HG03097 (cell line): Measurements from ENCODE around the gene TEAD1.

ENCODE experiments used
- ATAC-seq: cut with Tn5 transposase; IDR thresholded peaks from one replicate; pipeline ENCODE4 v1.9.1; 2021; ENCODE audit not compliant: unreplicated experiment, low FRiP score

The TEAD1 gene

GRCh38 chr11:12922418-12922817, 248.2 kb downstream of the TEAD1 start:
- no peak for ATAC-seq

GRCh38 chr11:12922980-12923507, 248.8 kb downstream of the TEAD1 start:
- ATAC-seq: no peak

DNA sequence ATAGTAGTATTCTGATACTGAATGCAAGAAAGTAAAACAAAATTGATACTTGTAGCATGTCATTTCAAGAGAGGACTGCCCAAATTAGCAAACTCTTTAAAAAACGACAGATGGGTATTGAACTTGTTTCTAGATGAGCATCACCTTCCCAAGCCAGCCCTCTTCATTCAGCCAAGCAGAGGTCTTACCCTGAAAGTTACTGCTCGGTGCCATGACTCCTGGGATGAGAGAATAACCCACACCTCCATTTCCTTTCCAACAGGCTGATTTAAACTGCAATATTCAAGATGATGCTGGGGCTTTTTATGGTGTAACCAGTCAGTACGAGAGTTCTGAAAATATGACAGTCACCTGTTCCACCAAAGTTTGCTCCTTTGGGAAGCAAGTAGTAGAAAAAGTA, 250.4 kb downstream of the TEAD1 start:
- no peak for ATAC-seq

GRCh38 chr11:12925520-12925919, 251.3 kb downstream of the TEAD1 start:
- no peak for ATAC-seq

DNA sequence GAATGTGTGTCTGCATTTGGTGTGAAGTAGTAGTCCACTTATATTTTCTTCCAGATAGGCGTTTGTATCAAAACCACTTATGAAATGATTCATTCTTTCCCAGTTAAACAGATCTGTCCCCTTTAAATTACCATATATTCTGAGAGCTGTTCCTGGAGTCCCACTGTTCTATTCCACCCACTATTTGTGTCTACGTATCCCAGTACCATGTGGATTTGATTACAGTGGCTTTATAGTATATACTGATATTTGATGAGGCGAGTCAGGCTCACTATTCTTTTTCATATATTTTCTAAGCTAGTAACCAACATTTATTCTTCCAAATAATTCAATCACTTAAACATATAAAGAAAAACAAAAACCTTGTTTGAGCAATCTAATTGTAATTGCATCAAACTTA, 253.0 kb downstream of the TEAD1 start:
- no peak for ATAC-seq

DNA sequence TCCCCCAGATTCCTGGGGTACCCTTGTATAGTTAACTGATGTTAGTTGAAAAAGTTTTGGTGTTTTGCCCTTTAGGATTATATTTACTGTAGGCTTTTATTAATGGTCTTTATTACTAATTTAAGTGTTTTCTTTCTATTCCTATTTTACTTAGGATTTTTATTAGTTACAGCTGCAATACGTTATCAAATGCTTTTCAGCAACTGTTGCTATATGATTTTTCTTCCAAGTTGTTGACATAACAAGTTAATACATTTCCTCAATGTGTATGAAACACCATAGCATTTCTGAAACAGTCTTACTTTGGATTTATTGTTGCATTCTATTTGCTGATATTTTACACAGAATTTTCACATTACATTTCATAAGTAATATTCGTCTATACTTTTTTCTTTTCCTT, 253.7 kb downstream of the TEAD1 start:
- ATAC-seq: no peak

- ATAC-seq: no peak
Measured at GRCh38 chr11:12930850-12931249, 256.6 kb downstream of the TEAD1 start.

DNA sequence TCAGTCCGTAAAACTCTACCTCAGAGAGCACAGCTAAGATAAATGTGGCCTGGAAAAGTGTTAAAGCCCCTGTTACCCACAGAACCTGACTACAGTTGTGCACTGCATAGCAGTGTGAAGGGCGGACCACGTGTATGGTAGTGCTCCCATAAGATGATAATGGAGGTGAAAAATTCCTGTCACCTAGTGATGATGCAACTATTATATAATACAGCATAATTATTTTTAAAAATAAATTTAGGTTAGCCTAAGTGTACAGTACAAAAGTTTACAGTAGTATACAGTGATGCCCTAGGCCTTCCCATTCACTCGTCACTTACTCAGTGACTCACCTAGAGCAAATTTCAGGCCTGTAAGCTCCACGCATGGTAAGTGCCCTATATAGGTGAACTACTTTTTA, 258.3 kb downstream of the TEAD1 start:
- ATAC-seq: no peak

DNA sequence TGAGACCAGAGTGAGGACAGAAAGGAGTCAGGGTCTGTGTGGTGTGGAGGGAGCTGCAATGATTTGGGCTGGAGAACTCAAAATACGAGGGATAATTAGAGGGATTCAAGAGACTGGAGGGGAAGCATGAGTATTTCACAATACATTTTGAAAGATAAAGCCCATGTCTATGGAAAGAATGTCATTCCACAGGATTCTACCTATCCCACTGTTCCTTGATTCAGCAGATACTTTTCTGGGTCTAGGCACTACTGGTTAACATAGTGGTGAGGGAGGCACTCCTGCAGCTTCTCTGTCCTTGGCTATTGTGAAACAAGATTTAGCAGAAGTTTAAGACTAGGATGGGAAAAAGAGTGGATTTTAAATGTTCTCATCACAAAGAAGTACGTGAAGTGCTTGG, 262.0 kb downstream of the TEAD1 start:
- ATAC-seq: no peak

DNA sequence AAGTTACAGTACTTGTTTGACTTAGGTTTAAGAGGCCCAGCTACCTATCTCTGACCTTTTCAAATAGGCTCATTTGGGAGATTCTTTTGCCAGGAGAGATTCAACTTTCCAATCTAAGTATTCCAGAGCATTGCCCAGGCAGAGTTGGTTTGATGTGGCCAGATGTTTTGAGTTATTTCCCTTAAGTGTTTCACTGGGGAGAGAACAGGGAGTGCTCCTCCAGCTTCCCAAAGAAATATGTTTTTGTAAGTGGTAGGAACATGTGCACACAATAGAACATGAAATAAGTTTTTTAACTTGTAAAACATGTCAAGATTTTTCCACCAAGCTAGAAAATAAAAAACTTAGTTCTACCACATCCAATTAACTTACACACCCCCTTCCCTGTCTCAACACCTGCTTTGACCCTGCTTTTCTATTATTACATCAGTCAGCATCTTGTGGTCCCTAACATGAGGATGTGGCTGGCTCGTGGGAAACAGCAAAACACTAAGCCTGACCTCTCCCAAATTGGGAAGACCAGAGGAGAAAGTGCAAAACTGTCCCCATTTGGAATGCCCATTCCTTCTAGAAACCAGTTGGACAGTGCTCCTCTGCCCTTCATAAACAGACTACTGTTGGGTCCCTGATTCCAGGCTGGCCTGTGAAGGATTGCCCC, 264.5 kb downstream of the TEAD1 start:
- no peak for ATAC-seq

GRCh38 chr11:12941671-12942070, 267.4 kb downstream of the TEAD1 start:
- ATAC-seq: no peak

DNA sequence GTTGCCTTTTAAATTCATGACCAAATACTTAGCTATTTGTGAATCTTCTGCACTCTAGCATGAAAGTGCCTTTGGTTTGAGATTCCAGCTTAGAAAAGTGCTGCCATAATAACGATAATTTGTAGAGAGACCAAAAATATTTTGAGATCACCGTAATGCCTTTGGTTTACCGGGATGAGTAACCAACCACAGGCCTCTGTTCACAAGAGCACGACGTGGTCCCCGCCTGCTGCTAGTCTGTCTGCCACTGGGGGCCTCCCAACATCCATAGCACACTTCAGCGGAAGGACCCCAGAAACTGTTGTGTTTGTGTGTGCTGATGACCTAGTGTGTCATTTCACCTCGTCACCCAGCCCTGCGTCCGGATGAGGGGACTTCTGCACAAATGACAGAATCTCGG, 267.9 kb downstream of the TEAD1 start:
- ATAC-seq: no peak

DNA sequence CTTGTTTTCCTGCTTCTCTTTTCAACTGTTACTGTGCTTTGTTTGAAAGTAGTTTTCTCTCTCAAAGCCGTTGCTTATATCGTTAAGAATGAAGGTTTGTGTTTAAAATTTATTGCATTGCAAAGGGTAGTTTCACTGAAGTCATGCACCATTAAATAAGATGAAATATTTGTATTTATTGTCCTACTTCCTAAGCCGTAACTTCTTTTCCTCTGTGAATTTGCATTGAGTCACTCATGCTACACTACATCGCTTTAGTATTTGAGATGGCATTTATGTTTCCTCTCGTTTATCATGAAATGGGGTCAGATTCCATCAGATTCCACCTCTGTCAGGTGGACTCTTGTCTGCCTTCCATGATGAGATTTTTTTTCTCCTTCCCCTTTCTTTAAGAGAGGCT, 269.1 kb downstream of the TEAD1 start:
- ATAC-seq: no peak

GRCh38 chr11:12944889-12945288, 270.7 kb downstream of the TEAD1 start:
- ATAC-seq: no peak

DNA sequence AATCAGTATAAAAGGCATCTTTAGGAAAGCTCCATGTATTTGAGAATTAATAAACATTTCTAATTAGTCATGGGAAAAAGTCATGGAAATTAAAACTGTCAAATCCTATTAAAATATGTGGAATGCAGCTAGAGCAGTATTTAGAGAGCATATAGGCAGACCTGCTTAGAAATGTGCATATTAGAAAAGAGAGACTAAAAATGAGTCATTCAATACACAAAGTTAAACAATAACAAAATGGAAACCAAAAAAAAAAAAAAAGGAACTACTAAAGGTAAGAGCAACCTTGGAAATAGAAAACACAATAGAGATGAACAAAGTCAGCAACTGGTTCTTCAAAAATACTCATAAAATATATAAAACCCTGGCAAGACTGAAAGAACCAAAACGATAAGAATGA, 275.2 kb downstream of the TEAD1 start:
- ATAC-seq: no peak

GRCh38 chr11:12950670-12951069, 276.4 kb downstream of the TEAD1 start:
- no peak for ATAC-seq

GRCh38 chr11:12951376-12951775, 277.2 kb downstream of the TEAD1 start:
- no peak for ATAC-seq

DNA sequence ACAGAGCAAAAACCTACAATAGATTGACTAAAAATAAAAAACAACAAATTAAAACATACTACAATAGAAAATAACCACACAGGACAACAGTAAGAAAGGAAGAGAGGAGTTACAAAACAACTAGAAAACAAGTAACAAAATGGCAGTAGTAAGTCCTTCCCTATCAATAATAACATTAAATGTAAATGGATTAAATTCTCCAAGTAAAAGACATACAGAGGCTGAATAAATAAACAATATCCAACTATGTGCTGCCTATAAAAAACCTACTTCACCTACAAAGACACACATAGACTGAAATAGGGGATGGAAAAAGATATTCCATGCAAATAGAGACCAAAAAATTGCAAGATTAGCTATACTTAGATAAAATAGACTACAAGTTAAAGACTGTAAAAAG, 277.9 kb downstream of the TEAD1 start:
- ATAC-seq: no peak

GRCh38 chr11:12958986-12959385, 284.8 kb downstream of the TEAD1 start:
- no peak for ATAC-seq

- ATAC-seq: no peak
Measured at GRCh38 chr11:12961615-12962014, 287.4 kb downstream of the TEAD1 start.

DNA sequence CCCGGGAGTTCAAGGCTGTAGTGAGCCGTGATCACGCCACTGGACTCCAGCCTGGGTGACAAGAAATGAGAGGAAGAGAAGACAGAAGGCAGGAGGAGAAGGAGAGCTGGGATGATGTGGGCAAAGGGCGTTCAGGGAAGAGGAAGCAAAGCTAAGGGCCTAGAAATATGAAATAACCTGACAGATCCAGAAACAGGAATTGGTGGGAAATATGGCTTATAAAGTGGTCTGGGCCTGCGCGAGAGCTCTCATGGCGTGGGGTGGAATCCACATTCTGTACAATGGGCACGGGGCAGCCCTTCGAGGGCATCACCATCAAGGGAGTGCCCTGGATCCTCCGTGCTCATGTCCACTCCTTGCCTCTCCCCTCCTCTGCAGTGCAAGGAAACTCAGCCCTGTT, 288.1 kb downstream of the TEAD1 start:
- no peak for ATAC-seq

GRCh38 chr11:12963051-12963450, 288.8 kb downstream of the TEAD1 start:
- ATAC-seq: no peak
